Kidney (tissue), 14 donors: Measurements from ENCODE around the gene MNDA. TPM values are rescaled to one million over a fixed set of nuclear protein-coding genes. Genes with fewer than 3 reads are reported as not detected.

Source experiments
- DNase-seq, 5 donors: peaks; one replicate each; pipeline ENCODE4 v3.0.0-alpha.2; 2013 to 2020
- FAIRE-seq: peaks from 2 replicates; lab custom pipeline; 2012; peaks lifted over from hg19 to GRCh38; lab: Jason Lieb, UNC
- H3K27ac ChIP-seq, 2 donors: one replicate each; pipeline ENCODE4 v1.7.0; 2013; ENCODE audit warnings: low read depth in 2 of 2, low read length in 2 of 2, inconsistent platforms in 1 of 2
- H3K27me3 ChIP-seq: one replicate; pipeline ENCODE4 v1.7.1; 2013; ENCODE audit warnings: low read length, inconsistent platforms; ENCODE audit not compliant: control insufficient read depth, insufficient read depth
- H3K36me3 ChIP-seq, 3 donors: one replicate each; pipeline versions ENCODE4 v1.7.0 to v1.7.1; 2013; ENCODE audit warnings: low read length in 3 of 3, control low read depth in 1 of 3, inconsistent platforms in 1 of 3; ENCODE audit not compliant: insufficient read depth in 3 of 3, control insufficient read depth in 2 of 3
- H3K4me1 ChIP-seq, 3 donors: one replicate each; pipeline versions ENCODE4 v1.7.0 to v1.7.1; 2013; ENCODE audit warnings: low read length in 3 of 3, inconsistent platforms in 1 of 3, low read depth in 1 of 3; ENCODE audit not compliant: control insufficient read depth in 2 of 3, insufficient read depth in 2 of 3
- H3K4me3 ChIP-seq, 3 donors: one replicate each; pipeline versions ENCODE4 v1.7.0 to v1.8.1; 2013; ENCODE audit warnings: low read length in 3 of 3, control low read depth in 1 of 3, inconsistent platforms in 1 of 3
- H3K9ac ChIP-seq, 3 donors: one replicate each; pipeline versions ENCODE4 v1.7.0 to v1.7.1; 2013; ENCODE audit warnings: low read length in 3 of 3, control low read depth in 1 of 3, inconsistent platforms in 1 of 3
- H3K9me3 ChIP-seq, 3 donors: one replicate each; pipeline versions ENCODE4 v1.7.0 to v1.7.1; 2013; ENCODE audit warnings: low read length in 3 of 3, control low read depth in 1 of 3, inconsistent platforms in 1 of 3; ENCODE audit not compliant: control insufficient read depth in 2 of 3, insufficient read depth in 1 of 3
- intact Hi-C: fragments of 100-400 bp; cut with DNase I; formaldehyde crosslinking; loops from one replicate; pipeline ENCODE4 v1.11.1; 2022
- polyA plus RNA-seq: library from polyadenylated mRNA; stranded (reverse); fragments of 350-450 nt; fragmentation: Illumina TruSeq; extraction: RNeasy Lipid Tissue Mini Kit (QIAGEN cat#74804); gene quantifications from one replicate; pipeline ENCODE4 v1.2.3, GENCODE V29; 2014; ENCODE audit warnings: low read depth, low replicate concordance; ENCODE audit not compliant: insufficient read depth
- total RNA-seq: library from RNA; stranded (reverse); fragmentation: NEBNext Ultra II Directional; extraction: Animal tissue kit (Norgen Biotek cat#: 25700); gene quantifications from one replicate; pipeline ENCODE4 v1.2.1, GENCODE V29; 2021
- TF ChIP-seq, protein P1 (sequence below): IDR thresholded peaks from 3 replicates; pipeline ENCODE4 v1.5.1; 2012; ENCODE audit warnings: mild to moderate bottlenecking, moderate library complexity, borderline replicate concordance; ENCODE audit not compliant: insufficient read depth; ENCODE audit errors: extremely low read depth
- donor health status: control.
- donor health status: control.
- donor health status: control.
- donor health status: control.
- donor health status: control.
- donor health status: DM: yes; HTN: yes; CAD: no.
- donor health status: Normal renal cell carcinoma (clear cell type).

Gene MNDA
- total and polyA plus RNA-seq, 2 donors from 2014 or later, result 2.6 to 8.3 TPM

DNA sequence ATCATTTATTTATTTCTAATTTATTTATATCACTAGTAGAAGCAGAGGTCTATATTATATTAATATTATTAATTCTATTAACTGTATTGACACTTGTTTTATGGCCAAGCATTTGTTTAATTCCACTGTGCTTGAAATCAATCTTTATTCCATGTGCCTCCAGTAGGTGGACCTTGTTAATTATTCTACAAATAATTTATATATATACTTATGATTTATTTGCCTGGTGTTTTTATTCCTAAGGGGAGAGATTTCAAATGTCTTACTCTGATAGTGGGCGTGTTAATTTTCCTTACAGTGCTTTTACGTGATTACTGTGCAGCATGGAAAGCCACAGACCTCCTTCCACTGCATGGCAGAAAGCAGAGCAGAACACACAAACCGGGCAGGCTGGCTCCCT is 32.6 kb upstream of the MNDA start:
- Histone ChIP-seq H3K27ac (no peak overlapping the region), H3K9me3 (no peaks in the 10 kb centered on the region), H3K4me1 (no peaks in the 10 kb centered on the region), H3K36me3 (no peaks in the 10 kb centered on the region), H3K4me3 (no peak overlapping the region), H3K9ac (no peak overlapping the region), H3K27me3 (no peaks in the 10 kb centered on the region)
- TF ChIP-seq, protein P1, sequence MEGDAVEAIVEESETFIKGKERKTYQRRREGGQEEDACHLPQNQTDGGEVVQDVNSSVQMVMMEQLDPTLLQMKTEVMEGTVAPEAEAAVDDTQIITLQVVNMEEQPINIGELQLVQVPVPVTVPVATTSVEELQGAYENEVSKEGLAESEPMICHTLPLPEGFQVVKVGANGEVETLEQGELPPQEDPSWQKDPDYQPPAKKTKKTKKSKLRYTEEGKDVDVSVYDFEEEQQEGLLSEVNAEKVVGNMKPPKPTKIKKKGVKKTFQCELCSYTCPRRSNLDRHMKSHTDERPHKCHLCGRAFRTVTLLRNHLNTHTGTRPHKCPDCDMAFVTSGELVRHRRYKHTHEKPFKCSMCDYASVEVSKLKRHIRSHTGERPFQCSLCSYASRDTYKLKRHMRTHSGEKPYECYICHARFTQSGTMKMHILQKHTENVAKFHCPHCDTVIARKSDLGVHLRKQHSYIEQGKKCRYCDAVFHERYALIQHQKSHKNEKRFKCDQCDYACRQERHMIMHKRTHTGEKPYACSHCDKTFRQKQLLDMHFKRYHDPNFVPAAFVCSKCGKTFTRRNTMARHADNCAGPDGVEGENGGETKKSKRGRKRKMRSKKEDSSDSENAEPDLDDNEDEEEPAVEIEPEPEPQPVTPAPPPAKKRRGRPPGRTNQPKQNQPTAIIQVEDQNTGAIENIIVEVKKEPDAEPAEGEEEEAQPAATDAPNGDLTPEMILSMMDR, result no peak
- DNase-seq (no peak), FAIRE-seq (no peak)
- intact Hi-C loops, result no loop called here

DNA sequence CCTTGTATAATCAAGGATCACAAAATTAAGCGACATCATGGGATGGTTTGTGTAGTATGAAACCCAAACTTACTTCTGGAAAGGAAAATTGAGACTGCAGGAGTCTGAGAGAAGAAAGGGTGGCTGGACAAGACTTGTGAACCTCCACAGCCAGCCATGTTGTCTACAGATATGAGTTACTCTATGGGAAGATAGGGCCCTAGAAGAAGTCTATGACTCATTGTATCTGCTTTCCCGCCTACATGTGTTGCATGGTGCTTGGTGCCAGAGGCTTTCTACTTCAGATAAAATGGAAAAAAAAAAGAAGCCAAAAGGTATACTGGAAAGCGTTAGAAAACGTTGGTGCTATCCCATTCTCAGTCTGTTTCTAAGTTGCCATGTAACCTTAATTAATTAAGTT is 31.5 kb upstream of the MNDA start:
- Histone ChIP-seq H3K9ac (no peak overlapping the region), H3K4me3 (no peak overlapping the region), H3K9me3 (no peaks in the 10 kb centered on the region), H3K36me3 (no peaks in the 10 kb centered on the region), H3K4me1 (no peaks in the 10 kb centered on the region), H3K27ac (no peak overlapping the region), H3K27me3 (no peaks in the 10 kb centered on the region)
- TF ChIP-seq, protein P1, result no peak
- DNase-seq, result no peak
- FAIRE-seq, result no peak
- intact Hi-C loops, result no loop called here

DNA sequence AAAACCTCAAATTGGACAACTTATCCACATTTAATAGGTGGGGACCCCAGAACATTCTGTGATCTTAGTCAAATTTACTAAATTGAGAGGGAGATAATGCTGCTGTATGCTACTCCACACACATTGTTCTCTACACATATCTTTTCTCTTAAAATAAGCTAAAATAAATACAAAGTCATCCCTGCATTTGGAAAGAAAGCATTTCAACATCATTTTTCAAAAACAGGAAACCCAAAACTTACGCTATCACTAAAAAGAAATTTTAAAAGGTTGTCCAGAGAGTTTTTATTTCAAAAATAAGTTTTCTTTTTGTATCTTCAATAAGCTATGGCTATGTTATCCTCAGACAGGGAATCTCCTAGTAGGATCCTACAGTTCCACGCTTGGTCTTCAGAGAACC is 30.6 kb upstream of the MNDA start:
- Histone ChIP-seq H3K36me3 (no peaks in the 10 kb centered on the region), H3K27ac (no peak overlapping the region), H3K4me1 (no peaks in the 10 kb centered on the region), H3K4me3 (no peak overlapping the region), H3K9me3 (no peaks in the 10 kb centered on the region), H3K27me3 (no peaks in the 10 kb centered on the region), H3K9ac (no peak overlapping the region)
- FAIRE-seq (no peak), DNase-seq (no peak)
- TF ChIP-seq, protein P1, result no peak
- intact Hi-C loops, result no loop called here

DNA sequence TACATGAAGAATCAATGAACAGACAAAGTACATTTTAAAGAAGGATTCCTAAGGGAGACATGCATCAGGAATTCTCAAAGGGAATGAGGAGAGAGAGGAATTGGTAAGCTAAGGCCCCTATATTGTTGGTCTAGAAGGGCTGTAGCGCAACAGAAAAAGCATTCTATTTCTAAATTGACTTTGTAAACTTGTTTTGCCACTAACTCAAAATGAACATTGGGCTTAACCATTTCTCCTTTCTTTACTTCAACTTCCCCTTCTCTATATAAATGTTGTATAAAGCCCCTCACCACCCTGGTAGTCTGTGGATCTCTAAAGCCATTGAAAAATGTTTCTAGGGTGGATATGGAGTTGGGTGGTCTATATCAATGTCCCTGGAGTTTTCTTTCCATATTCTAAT is 29.8 kb upstream of the MNDA start:
- TF ChIP-seq, protein P1, result no peak
- Histone ChIP-seq H3K4me3 (no peak overlapping the region), H3K27ac (no peak overlapping the region), H3K36me3 (no peaks in the 10 kb centered on the region), H3K4me1 (no peaks in the 10 kb centered on the region), H3K9ac (no peak overlapping the region), H3K27me3 (no peaks in the 10 kb centered on the region), H3K9me3 (no peaks in the 10 kb centered on the region)
- FAIRE-seq (no peak), DNase-seq (no peak)
- intact Hi-C loops, result no loop called here
